ENCODE measurements around the gene ADGRD1. TPM values are rescaled to one million over a fixed set of nuclear protein-coding genes. Genes with fewer than 3 reads are reported as not detected.

The ADGRD1 gene
- total RNA-seq, 1 donor from 2014 or later: 35.8 TPM

GRCh38 chr12:131007031-131007739, 53.5 kb downstream of the ADGRD1 start:
- H3K27ac ChIP-seq: peak overlapping the region; percentile 9
- no peak overlapping the region for H3K4me3 ChIP-seq
- peaks cover 23% of the 10 kb centered on the region for H3K4me1 ChIP-seq
- H3K27me3 ChIP-seq: no peaks in the 10 kb centered on the region
- intact Hi-C loops (cut with DNase I): no loop called here
- no peaks in the 10 kb centered on the region for H3K9me3 ChIP-seq
- TF ChIP-seq POLR2A (IDR thresholded peaks at IDR 0.05) (no peak), POLR2AphosphoS5 (IDR thresholded peaks at IDR 0.05; ENCODE audit: insufficient read depth in 1 of 2, low read depth in 1 of 2) (peak in 1 of 2 donors; percentile 50)
- no peak for DNase-seq (ENCODE audit: extremely low spot score in 2 of 2)
- no peaks in the 10 kb centered on the region for H3K36me3 ChIP-seq

DNA sequence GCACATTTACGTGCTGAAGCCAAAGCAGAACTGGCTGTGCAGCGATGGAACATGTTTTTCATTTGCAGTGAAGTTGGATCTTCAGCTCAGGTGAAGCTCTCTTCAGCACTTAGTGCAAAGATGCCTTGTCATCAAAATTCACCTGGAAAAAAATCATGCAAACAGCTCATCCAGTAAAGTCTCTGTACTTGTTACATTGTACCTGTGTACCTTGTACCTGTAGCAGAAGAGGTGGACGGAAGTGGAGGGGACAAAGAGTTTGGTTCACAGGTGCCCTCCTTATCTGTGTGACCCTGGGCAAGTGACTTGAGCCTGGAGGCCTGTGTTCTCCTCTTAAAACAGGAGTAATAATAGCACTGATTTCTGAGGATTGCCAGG, 54.0 kb downstream of the ADGRD1 start:
- Histone ChIP-seq H3K4me1 (peaks cover 23% of the 10 kb centered on the region), H3K27me3 (no peaks in the 10 kb centered on the region), H3K4me3 (no peak overlapping the region), H3K36me3 (no peaks in the 10 kb centered on the region), H3K9me3 (no peaks in the 10 kb centered on the region), H3K27ac (peak overlapping the region; percentile 9)
- DNase-seq (ENCODE audit: extremely low spot score in 2 of 2): no peak
- no peak for TF ChIP-seq CTCF (IDR thresholded peaks at IDR 0.05)
- no peak for TF ChIP-seq POLR2A (IDR thresholded peaks at IDR 0.05)
- intact Hi-C loops (cut with DNase I): no loop called here

DNA sequence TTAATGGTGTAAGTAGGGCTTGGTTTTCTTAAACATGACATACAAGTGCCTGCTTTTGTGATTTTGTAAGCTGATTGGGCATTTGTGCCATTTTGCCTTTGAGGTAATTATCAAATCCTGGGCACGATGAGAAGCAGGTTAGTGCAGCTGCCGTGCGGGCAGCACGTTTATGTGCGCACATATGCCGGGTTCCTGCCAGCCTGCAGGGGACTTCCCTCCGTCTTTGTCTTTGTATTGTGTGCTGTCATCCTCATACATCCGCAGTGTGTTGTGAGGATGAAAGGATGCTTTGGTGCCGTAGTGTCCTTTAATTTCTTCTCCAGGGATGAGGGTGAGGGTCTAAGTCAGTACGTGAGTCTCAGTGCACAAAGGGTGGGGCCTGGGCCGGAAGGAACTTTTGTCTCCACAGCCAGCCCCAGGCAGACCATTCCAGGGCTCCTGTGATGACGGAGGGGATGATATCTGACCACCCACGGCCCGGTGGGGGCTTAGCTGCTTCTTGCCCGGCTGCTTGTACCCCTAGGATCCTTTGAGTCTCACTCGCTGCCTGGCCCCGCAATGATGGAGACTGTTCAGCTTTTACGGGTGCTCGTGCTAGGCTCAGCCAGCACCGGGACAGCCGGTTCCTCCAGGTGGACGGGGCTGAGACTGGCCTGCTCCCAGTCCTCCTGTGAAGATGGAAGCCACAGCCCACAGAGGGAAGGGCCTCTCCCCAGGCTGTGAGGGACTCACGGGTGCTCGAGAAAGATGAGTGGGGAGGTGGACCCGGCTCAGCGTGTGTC, 54.6 kb downstream of the ADGRD1 start:
- Histone ChIP-seq H3K4me3 (no peak overlapping the region), H3K36me3 (no peaks in the 10 kb centered on the region), H3K4me1 (peaks cover 23% of the 10 kb centered on the region), H3K27ac (no peak overlapping the region), H3K27me3 (no peaks in the 10 kb centered on the region), H3K9me3 (no peaks in the 10 kb centered on the region)
- DNase-seq (ENCODE audit: extremely low spot score in 2 of 2): no peak
- intact Hi-C loops (cut with DNase I): no loop called here
- no peak for TF ChIP-seq POLR2A (IDR thresholded peaks at IDR 0.05)

DNA sequence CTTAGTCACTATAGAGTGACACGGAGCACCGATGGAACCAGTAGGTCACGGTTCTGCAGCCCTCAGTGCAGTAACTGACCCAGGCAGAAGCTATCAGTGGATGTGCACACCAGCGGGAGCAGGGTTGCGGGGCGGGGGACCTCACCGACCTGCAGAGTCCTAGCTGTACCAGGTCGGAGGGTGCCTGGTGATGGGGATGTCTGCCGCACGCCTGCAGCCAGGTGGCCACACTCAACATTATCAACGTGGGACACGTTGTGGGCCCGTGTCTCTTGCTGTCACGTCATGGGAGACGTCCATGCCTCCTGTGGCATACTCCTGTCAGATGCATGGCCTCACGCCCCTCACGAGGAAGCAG, 55.2 kb downstream of the ADGRD1 start:
- DNase-seq (ENCODE audit: extremely low spot score in 2 of 2): no peak
- no peaks in the 10 kb centered on the region for H3K27me3 ChIP-seq
- no peaks in the 10 kb centered on the region for H3K36me3 ChIP-seq
- no peak overlapping the region for H3K4me3 ChIP-seq
- no peak overlapping the region for H3K27ac ChIP-seq
- intact Hi-C loops (cut with DNase I): no loop called here
- no peak for TF ChIP-seq CTCF (IDR thresholded peaks at IDR 0.05)
- no peak for TF ChIP-seq POLR2A (IDR thresholded peaks at IDR 0.05)
- peaks cover 23% of the 10 kb centered on the region for H3K4me1 ChIP-seq
- no peaks in the 10 kb centered on the region for H3K9me3 ChIP-seq

DNA sequence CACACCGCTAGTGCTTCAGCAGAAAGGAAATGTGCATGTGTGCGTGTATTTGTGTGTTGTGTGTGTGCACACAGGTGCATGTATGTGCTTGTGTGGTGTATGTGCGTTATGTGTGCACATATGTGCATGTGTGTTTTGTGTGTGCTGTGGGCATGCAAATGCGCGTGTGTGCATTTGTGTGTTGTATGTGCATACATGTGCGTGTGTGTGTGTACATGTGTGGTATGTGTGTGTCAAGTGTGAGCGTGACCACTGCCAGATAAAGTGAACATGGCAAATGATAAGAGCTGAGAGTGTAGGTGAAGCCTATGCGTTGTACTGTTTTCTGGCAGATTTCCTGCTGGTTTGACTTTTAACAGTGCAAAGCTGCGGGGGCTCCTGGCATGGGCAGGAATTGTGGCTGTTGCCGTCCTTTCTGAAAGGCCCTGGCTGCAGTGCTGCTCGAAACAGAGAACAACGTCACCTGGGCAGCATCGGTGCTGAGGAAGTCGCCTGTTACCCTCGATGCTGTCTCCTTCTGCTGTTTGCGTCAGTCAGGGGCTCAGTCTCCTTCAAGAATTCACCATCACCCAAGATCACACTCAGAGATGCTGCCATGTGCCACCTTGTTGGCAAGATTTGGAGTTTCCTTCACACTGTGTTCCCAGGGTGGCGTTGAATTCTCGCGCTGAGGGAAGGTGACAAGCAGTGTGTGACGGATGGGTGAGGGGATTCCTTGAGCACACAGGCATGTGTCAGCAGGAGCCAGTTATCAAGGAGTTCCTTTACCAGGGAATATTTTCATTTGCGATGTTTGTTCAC, 56.1 kb downstream of the ADGRD1 start:
- Histone ChIP-seq H3K4me1 (peaks cover 23% of the 10 kb centered on the region), H3K27me3 (no peaks in the 10 kb centered on the region), H3K4me3 (no peak overlapping the region), H3K36me3 (no peaks in the 10 kb centered on the region), H3K9me3 (no peaks in the 10 kb centered on the region), H3K27ac (no peak overlapping the region)
- no peak for TF ChIP-seq POLR2A (IDR thresholded peaks at IDR 0.05)
- no peak for TF ChIP-seq POLR2AphosphoS5 (IDR thresholded peaks at IDR 0.05; ENCODE audit: insufficient read depth in 1 of 2, low read depth in 1 of 2)
- TF ChIP-seq CTCF (IDR thresholded peaks at IDR 0.05): no peak
- intact Hi-C loops (cut with DNase I): no loop called here
- DNase-seq (ENCODE audit: extremely low spot score in 2 of 2): no peak

All from vagina (tissue), 2 donors.